Neural cell (in vitro differentiated cells): ENCODE measurements around the gene HECTD1. TPM values are rescaled to one million over a fixed set of nuclear protein-coding genes. Genes with fewer than 3 reads are reported as not detected.

Experiments used
- H2AFZ ChIP-seq: fragments of 200-600, 300-800 bp; sonication (generic), shearing (Covaris generic); 2 replicates; pipeline ENCODE4 v1.6.0; 2014; ENCODE audit warnings: low read depth, mild to moderate bottlenecking, antibody characterized with exemption, low read length, moderate library complexity
- H3F3A ChIP-seq: fragments of 200-600 bp; shearing (Covaris generic); 2 replicates; pipeline ENCODE4 v1.6.1; 2016; ENCODE audit warnings: mild to moderate bottlenecking, moderate library complexity, mixed read lengths, antibody characterized with exemption, low read length; ENCODE audit not compliant: insufficient read depth, poor library complexity, severe bottlenecking
- H3K27ac ChIP-seq: fragments of 200-600, 300-800 bp; sonication (generic), shearing (Covaris generic); 2 replicates; pipeline ENCODE4 v1.5.1; 2014; ENCODE audit warnings: mild to moderate bottlenecking, low read length, moderate library complexity
- H3K27me3 ChIP-seq: fragments of 300-800, 200-600 bp; sonication (generic), shearing (Covaris generic); 2 replicates; pipeline ENCODE4 v1.6.0; 2014; ENCODE audit warnings: mild to moderate bottlenecking, low read depth, low read length, moderate library complexity; ENCODE audit not compliant: insufficient read depth
- H3K36me3 ChIP-seq: fragments of 300-800, 200-600 bp; sonication (generic), shearing (Covaris generic); 2 replicates; pipeline ENCODE4 v1.5.1; 2014; ENCODE audit warnings: mild to moderate bottlenecking, antibody characterized with exemption, low read length, moderate library complexity; ENCODE audit not compliant: insufficient read depth
- H3K4me2 ChIP-seq: fragments of 300-800, 200-600 bp; sonication (generic), shearing (Covaris generic); 2 replicates; pipeline ENCODE4 v1.6.0; 2014; ENCODE audit warnings: mild to moderate bottlenecking, low read length
- H3K4me3 ChIP-seq: fragments of 300-800, 200-600 bp; sonication (generic), shearing (Covaris generic); 2 replicates; pipeline ENCODE4 v1.5.1; 2014; ENCODE audit warnings: mild to moderate bottlenecking, low read length, moderate library complexity
- H3K79me2 ChIP-seq: fragments of 200-600 bp; shearing (Covaris generic); replicated peaks from 2 replicates; pipeline ENCODE4 v1.6.0; 2014; ENCODE audit warnings: mild to moderate bottlenecking, low read length, moderate library complexity; ENCODE audit not compliant: insufficient read depth
- H3K9ac ChIP-seq: fragments of 300-800, 200-600 bp; sonication (generic), shearing (Covaris generic); 2 replicates; pipeline ENCODE4 v1.6.1; 2016; ENCODE audit warnings: mild to moderate bottlenecking, low read length, mixed read lengths
- H3K9me2 ChIP-seq: fragments of 200-600 bp; shearing (Covaris generic); 2 replicates; pipeline ENCODE4 v1.6.1; 2016; ENCODE audit warnings: mild to moderate bottlenecking, low read length, mixed read lengths; ENCODE audit not compliant: insufficient read depth
- H3K9me3 ChIP-seq: fragments of 200-600, 300-800 bp; sonication (generic), shearing (Covaris generic); 2 replicates; pipeline ENCODE4 v1.6.1; 2016; ENCODE audit warnings: mild to moderate bottlenecking, mixed run types, low read length, moderate library complexity, mixed read lengths
- H4K20me1 ChIP-seq: fragments of 200-600 bp; shearing (Covaris generic); 2 replicates; pipeline ENCODE4 v1.6.1; 2016; ENCODE audit warnings: mild to moderate bottlenecking, mixed run types; ENCODE audit not compliant: insufficient read depth
- EP300 ChIP-seq: fragments of 450-650 bp; conservative IDR thresholded peaks from 2 replicates; pipeline ENCODE4 v1.6.1; 2014; ENCODE audit warnings: antibody characterized with exemption, mild to moderate bottlenecking, moderate library complexity; ENCODE audit not compliant: poor library complexity, severe bottlenecking
- EZH2 ChIP-seq: fragments of 200-600, 300-800 bp; shearing (Covaris generic), sonication (generic); IDR thresholded peaks from 2 replicates; pipeline ENCODE4 v1.6.1; 2014; ENCODE audit warnings: antibody characterized with exemption, low read length, borderline replicate concordance, mild to moderate bottlenecking; ENCODE audit not compliant: insufficient read depth, poor library complexity, severe bottlenecking
- MXI1 ChIP-seq: fragments of 450-650 bp; conservative IDR thresholded peaks from 2 replicates; pipeline ENCODE4 v1.6.1; 2014; ENCODE audit warnings: antibody characterized with exemption, mild to moderate bottlenecking; ENCODE audit not compliant: poor library complexity, severe bottlenecking
- POLR2AphosphoS5 ChIP-seq: IDR thresholded peaks from 2 replicates; pipeline ENCODE4 v1.6.1; 2012
- RAD21 ChIP-seq: fragments of 450-650 bp; conservative IDR thresholded peaks from 2 replicates; pipeline ENCODE4 v1.6.1; 2014; ENCODE audit warnings: antibody characterized with exemption, mild to moderate bottlenecking, moderate library complexity
- SMC3 ChIP-seq: fragments of 450-650 bp; conservative IDR thresholded peaks from 2 replicates; pipeline ENCODE4 v1.6.1; 2014; ENCODE audit warnings: antibody characterized with exemption, mild to moderate bottlenecking, moderate library complexity; ENCODE audit not compliant: poor library complexity
- TAF1 ChIP-seq: IDR thresholded peaks from 2 replicates; pipeline ENCODE4 v1.6.1; 2012; ENCODE audit warnings: low read depth
- polyA minus RNA-seq: library from RNA; depleted of rRNA, polyadenylated mRNA; stranded (reverse); fragments of >200 nt; gene quantifications from 2 replicates; pipeline ENCODE4 v1.2.3, GENCODE V29; 2014
- polyA plus RNA-seq: library from polyadenylated mRNA; depleted of rRNA; stranded (reverse); fragments of >200 nt; gene quantifications from 2 replicates; pipeline ENCODE4 v1.2.3, GENCODE V29; 2014
- TF ChIP-seq, protein P1 (sequence below): IDR thresholded peaks from 2 replicates; pipeline ENCODE4 v1.6.1; 2012; ENCODE audit warnings: borderline replicate concordance
- TF ChIP-seq, protein P2 (sequence below): fragments of 450-650 bp; IDR thresholded peaks from 2 replicates; pipeline ENCODE4 v1.5.1; 2014; ENCODE audit warnings: antibody characterized with exemption, mild to moderate bottlenecking, moderate library complexity; ENCODE audit not compliant: poor library complexity, severe bottlenecking

The HECTD1 gene
- polyA plus RNA-seq (144 and 173 TPM in 2 replicates), polyA minus RNA-seq (373 and 376 TPM in 2 replicates)

DNA sequence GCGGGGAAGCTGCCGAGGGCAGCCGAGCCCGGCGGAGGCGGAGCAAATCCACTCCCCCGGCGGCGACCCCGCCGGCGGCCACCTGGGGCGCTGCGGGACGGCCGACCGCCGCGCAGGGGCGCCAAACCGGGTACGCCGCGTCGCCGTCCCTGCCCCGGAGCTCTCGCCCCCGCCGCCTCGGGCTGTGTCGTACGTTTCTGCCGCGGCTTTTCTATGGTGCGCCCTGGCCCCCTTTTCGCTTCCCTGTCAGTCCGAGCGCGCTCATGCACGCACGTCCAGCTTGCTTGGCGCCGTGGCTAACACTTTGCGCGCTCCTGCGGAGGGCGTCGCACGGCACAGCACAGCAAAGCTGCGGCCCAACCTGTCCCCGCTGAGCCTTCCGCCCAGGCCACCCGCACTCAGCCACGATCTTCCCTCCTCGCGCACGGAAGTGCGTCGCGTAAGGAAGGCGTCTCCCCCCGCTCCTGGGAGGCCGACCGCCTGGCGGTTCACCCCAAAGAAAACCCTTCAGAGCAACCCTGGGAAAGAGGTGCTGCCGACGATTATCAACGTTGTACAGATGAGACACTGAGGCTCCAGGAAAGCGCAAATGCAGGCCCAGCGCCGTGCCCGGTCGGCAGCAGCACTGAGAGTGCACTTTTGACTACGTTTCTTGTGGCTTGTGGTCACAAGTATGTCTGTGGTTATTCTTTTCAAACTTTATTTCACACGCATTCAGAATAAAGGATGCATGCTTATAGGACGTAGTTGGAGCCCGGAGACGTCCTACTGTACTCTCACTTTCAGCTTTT lies at the start of gene HECTD1:
Gene HECTD1, minus strand, starts transcription at position 39 of the 791 bp plus-strand sequence. CDS start 1,857 bp downstream, outside the sequence.
- Histone ChIP-seq H3K27me3 (no peaks in the 10 kb centered on the region), H3K36me3 (no peaks in the 10 kb centered on the region), H3K9me3 (no peaks in the 10 kb centered on the region), H3K4me2 (peak within 1 kb of the TSS; percentile 89), H3K79me2 (peaks cover 30% of the 10 kb centered on the region), H3K9ac (peak within 1 kb of the TSS; percentile 97), H2AFZ (peak within 1 kb of the TSS; percentile 82), H3K9me2 (no peaks in the 10 kb centered on the region), H3F3A (no peaks in the 10 kb centered on the region), H3K27ac (peak within 1 kb of the TSS; percentile 94), H4K20me1 (no peaks in the 10 kb centered on the region), H3K4me3 (peak within 1 kb of the TSS; percentile 96)
- TF ChIP-seq EP300 (peak; percentile 52), RAD21 (peak; percentile 62), SMC3 (peak; percentile 66), EZH2 (no peak), TAF1 (peak; percentile 35), POLR2AphosphoS5 (peak; percentile 61), MXI1 (peak; percentile 72)
- TF ChIP-seq, protein P1, sequence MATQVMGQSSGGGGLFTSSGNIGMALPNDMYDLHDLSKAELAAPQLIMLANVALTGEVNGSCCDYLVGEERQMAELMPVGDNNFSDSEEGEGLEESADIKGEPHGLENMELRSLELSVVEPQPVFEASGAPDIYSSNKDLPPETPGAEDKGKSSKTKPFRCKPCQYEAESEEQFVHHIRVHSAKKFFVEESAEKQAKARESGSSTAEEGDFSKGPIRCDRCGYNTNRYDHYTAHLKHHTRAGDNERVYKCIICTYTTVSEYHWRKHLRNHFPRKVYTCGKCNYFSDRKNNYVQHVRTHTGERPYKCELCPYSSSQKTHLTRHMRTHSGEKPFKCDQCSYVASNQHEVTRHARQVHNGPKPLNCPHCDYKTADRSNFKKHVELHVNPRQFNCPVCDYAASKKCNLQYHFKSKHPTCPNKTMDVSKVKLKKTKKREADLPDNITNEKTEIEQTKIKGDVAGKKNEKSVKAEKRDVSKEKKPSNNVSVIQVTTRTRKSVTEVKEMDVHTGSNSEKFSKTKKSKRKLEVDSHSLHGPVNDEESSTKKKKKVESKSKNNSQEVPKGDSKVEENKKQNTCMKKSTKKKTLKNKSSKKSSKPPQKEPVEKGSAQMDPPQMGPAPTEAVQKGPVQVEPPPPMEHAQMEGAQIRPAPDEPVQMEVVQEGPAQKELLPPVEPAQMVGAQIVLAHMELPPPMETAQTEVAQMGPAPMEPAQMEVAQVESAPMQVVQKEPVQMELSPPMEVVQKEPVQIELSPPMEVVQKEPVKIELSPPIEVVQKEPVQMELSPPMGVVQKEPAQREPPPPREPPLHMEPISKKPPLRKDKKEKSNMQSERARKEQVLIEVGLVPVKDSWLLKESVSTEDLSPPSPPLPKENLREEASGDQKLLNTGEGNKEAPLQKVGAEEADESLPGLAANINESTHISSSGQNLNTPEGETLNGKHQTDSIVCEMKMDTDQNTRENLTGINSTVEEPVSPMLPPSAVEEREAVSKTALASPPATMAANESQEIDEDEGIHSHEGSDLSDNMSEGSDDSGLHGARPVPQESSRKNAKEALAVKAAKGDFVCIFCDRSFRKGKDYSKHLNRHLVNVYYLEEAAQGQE: peak; percentile 70
- TF ChIP-seq, protein P2, sequence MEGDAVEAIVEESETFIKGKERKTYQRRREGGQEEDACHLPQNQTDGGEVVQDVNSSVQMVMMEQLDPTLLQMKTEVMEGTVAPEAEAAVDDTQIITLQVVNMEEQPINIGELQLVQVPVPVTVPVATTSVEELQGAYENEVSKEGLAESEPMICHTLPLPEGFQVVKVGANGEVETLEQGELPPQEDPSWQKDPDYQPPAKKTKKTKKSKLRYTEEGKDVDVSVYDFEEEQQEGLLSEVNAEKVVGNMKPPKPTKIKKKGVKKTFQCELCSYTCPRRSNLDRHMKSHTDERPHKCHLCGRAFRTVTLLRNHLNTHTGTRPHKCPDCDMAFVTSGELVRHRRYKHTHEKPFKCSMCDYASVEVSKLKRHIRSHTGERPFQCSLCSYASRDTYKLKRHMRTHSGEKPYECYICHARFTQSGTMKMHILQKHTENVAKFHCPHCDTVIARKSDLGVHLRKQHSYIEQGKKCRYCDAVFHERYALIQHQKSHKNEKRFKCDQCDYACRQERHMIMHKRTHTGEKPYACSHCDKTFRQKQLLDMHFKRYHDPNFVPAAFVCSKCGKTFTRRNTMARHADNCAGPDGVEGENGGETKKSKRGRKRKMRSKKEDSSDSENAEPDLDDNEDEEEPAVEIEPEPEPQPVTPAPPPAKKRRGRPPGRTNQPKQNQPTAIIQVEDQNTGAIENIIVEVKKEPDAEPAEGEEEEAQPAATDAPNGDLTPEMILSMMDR: peak; percentile 93

DNA sequence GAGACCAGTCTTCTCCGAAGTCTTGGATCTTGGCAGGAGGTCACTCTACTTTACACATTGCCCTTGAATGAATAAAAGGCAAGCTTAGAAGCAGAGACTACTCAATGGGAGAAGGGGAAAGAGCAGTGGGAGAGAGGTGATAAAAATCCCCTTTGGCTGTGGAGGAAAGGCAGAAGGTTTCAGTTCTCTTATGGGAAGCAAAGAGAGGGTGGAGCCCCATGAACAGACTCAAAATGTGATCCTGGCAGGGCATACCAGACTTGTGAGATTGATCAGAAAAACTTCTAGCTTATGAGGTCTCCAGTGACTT lies 49.6 kb upstream of the HECTD1 start:
- Histone ChIP-seq H3K4me2 (no peak overlapping the region), H3K4me3 (no peak overlapping the region), H4K20me1 (no peaks in the 10 kb centered on the region), H3F3A (no peaks in the 10 kb centered on the region), H3K79me2 (no peaks in the 10 kb centered on the region), H2AFZ (no peak overlapping the region), H3K27ac (no peak overlapping the region), H3K36me3 (no peaks in the 10 kb centered on the region), H3K9me2 (no peaks in the 10 kb centered on the region), H3K27me3 (no peaks in the 10 kb centered on the region), H3K9ac (no peak overlapping the region), H3K9me3 (no peaks in the 10 kb centered on the region)
- TF ChIP-seq TAF1 (no peak), SMC3 (no peak), EZH2 (no peak), EP300 (no peak), POLR2AphosphoS5 (no peak), MXI1 (no peak)
- TF ChIP-seq, protein P2: no peak
